SU-DHL-6 (cell line): ENCODE results near the gene KCNH1.

ENCODE experiments used
- H2AFZ ChIP-seq: fragments of 200-600 bp; sonication (generic); 2 replicates; pipeline ENCODE4 v1.6.1; 2014; ENCODE audit warnings: low read depth, mild to moderate bottlenecking, moderate library complexity, mixed read lengths, antibody characterized with exemption, low read length; ENCODE audit not compliant: severe bottlenecking
- H3F3A ChIP-seq: fragments of 200-600 bp; shearing (Covaris generic); 2 replicates; pipeline ENCODE4 v1.6.0; 2016; ENCODE audit warnings: antibody characterized with exemption, mild to moderate bottlenecking; ENCODE audit not compliant: insufficient read depth
- H3K27ac ChIP-seq: fragments of 200-600 bp; sonication (generic); 2 replicates; pipeline ENCODE4 v1.5.1; 2016; ENCODE audit warnings: low read depth, mild to moderate bottlenecking, low read length, moderate library complexity, mixed read lengths
- H3K27me3 ChIP-seq: fragments of 200-600 bp; sonication (generic), shearing (Covaris generic); 2 replicates; pipeline ENCODE4 v1.6.0; 2014; ENCODE audit warnings: mild to moderate bottlenecking, low read length
- H3K36me3 ChIP-seq: fragments of 200-600 bp; sonication (generic); 2 replicates; pipeline ENCODE4 v1.6.1; 2014; ENCODE audit warnings: mild to moderate bottlenecking, low read length, mixed read lengths
- H3K4me2 ChIP-seq: fragments of 300-600, 200-600 bp; shearing (Covaris generic), sonication (generic); 2 replicates; pipeline ENCODE4 v1.6.0; 2014; ENCODE audit warnings: low read length, low read depth, mild to moderate bottlenecking; ENCODE audit not compliant: poor library complexity, severe bottlenecking
- H3K4me3 ChIP-seq: fragments of 200-600 bp; sonication (generic); 2 replicates; pipeline ENCODE4 v1.5.1; 2014; ENCODE audit warnings: antibody characterized with exemption, low read length, mild to moderate bottlenecking, mixed read lengths; ENCODE audit not compliant: insufficient read depth, poor library complexity, severe bottlenecking
- H3K79me2 ChIP-seq: fragments of 200-600 bp; sonication (generic); 2 replicates; pipeline ENCODE4 v1.6.1; 2014; ENCODE audit warnings: mild to moderate bottlenecking, low read length, moderate library complexity; ENCODE audit not compliant: insufficient read depth
- H3K9ac ChIP-seq: fragments of 200-600 bp; sonication (generic); 2 replicates; pipeline ENCODE4 v1.7.0; 2014; ENCODE audit warnings: mild to moderate bottlenecking, low read length
- H3K9me2 ChIP-seq: fragments of 200-600 bp; sonication (generic); replicated peaks from 2 replicates; pipeline ENCODE4 v1.6.1; 2014; ENCODE audit warnings: low read length; ENCODE audit not compliant: insufficient read depth
- H3K9me3 ChIP-seq: fragments of 200-600 bp; sonication (generic); 2 replicates; pipeline ENCODE4 v1.6.1; 2014; ENCODE audit warnings: low read length, mixed read lengths; ENCODE audit not compliant: insufficient read depth
- H4K20me1 ChIP-seq: fragments of 200-600 bp; sonication (generic); 2 replicates; pipeline ENCODE4 v1.6.1; 2014; ENCODE audit warnings: low read depth, mild to moderate bottlenecking, antibody characterized with exemption, low read length, moderate library complexity, mixed read lengths
- EZH2phosphoT487 ChIP-seq: fragments of 200-600 bp; sonication (generic), shearing (Covaris generic); conservative IDR thresholded peaks from 2 replicates; pipeline ENCODE4 v1.6.1; 2018; ENCODE audit warnings: mild to moderate bottlenecking, antibody characterized with exemption, low read length, moderate library complexity, mixed read lengths
- TF ChIP-seq, protein P1 (sequence below): fragments of 200-600 bp; sonication (generic); IDR thresholded peaks from one replicate; pipeline ENCODE4 v1.5.1; 2017; ENCODE audit warnings: antibody characterized with exemption, mild to moderate bottlenecking, low read length, moderate library complexity; ENCODE audit not compliant: insufficient read depth, poor library complexity, severe bottlenecking

The KCNH1 gene

DNA sequence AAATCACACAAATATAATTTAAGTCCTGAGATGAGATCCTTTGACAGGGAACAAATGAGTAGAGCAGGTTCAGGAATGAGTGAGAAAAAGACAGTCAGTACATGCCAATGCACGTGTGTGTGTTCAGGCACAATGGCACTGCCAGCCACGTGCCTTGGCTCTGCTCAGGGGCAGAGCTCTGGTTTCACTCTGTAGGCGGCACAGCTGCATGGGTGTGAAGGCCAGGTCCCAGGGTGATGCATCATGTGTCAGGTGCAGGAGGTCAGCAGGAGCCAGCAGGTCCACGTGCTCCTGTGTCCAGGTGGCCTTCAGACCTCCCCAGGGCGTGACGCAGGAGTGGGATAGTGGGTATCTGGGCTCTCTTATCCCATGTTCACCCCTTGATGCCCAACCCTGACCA is 386.1 kb downstream of the KCNH1 start:
- no peaks in the 10 kb centered on the region for H3K9me2 ChIP-seq
- H3K27me3 ChIP-seq = no peaks in the 10 kb centered on the region
- H3K9me3 ChIP-seq = no peaks in the 10 kb centered on the region

DNA sequence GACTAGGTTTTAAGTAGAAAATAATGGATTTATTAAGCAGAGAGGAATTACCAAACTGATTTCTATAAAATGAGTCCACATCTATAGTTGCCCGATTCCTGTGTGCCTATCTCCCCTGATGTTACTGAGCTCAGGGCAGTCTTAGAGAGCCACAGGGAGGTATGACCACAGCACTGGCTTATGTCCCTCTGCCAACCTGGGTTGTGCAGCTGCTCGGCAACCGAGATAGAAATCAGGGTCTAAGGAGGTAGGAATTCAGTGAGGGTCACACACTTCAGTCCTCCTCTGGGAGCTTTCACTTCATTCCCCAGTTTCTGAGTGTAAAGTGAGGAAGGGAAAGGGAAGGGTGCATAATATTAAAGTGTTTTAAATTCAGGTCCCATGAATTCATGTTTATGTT is 386.8 kb downstream of the KCNH1 start:
- Histone ChIP-seq H3K9ac (no peak overlapping the region), H3K9me2 (no peaks in the 10 kb centered on the region), H4K20me1 (no peaks in the 10 kb centered on the region), H3K27me3 (no peaks in the 10 kb centered on the region), H3F3A (no peaks in the 10 kb centered on the region), H3K9me3 (no peaks in the 10 kb centered on the region), H3K4me2 (no peak overlapping the region), H3K79me2 (no peaks in the 10 kb centered on the region), H3K36me3 (no peaks in the 10 kb centered on the region), H3K27ac (no peak overlapping the region), H2AFZ (no peak overlapping the region), H3K4me3 (no peak overlapping the region)
- TF ChIP-seq, protein P1, sequence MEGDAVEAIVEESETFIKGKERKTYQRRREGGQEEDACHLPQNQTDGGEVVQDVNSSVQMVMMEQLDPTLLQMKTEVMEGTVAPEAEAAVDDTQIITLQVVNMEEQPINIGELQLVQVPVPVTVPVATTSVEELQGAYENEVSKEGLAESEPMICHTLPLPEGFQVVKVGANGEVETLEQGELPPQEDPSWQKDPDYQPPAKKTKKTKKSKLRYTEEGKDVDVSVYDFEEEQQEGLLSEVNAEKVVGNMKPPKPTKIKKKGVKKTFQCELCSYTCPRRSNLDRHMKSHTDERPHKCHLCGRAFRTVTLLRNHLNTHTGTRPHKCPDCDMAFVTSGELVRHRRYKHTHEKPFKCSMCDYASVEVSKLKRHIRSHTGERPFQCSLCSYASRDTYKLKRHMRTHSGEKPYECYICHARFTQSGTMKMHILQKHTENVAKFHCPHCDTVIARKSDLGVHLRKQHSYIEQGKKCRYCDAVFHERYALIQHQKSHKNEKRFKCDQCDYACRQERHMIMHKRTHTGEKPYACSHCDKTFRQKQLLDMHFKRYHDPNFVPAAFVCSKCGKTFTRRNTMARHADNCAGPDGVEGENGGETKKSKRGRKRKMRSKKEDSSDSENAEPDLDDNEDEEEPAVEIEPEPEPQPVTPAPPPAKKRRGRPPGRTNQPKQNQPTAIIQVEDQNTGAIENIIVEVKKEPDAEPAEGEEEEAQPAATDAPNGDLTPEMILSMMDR = no peak
- no peak for TF ChIP-seq EZH2phosphoT487

More for the DNA sequence above, 386.1 kb downstream of the KCNH1 start:
- TF ChIP-seq, protein P1 = no peak
- TF ChIP-seq EZH2phosphoT487 = no peak
- H4K20me1 ChIP-seq = no peaks in the 10 kb centered on the region
- no peak overlapping the region for H3K9ac ChIP-seq
- no peak overlapping the region for H2AFZ ChIP-seq
- no peaks in the 10 kb centered on the region for H3F3A ChIP-seq
- no peak overlapping the region for H3K27ac ChIP-seq
- no peak overlapping the region for H3K4me3 ChIP-seq
- no peaks in the 10 kb centered on the region for H3K79me2 ChIP-seq
- H3K4me2 ChIP-seq = no peak overlapping the region
- no peaks in the 10 kb centered on the region for H3K36me3 ChIP-seq

DNA sequence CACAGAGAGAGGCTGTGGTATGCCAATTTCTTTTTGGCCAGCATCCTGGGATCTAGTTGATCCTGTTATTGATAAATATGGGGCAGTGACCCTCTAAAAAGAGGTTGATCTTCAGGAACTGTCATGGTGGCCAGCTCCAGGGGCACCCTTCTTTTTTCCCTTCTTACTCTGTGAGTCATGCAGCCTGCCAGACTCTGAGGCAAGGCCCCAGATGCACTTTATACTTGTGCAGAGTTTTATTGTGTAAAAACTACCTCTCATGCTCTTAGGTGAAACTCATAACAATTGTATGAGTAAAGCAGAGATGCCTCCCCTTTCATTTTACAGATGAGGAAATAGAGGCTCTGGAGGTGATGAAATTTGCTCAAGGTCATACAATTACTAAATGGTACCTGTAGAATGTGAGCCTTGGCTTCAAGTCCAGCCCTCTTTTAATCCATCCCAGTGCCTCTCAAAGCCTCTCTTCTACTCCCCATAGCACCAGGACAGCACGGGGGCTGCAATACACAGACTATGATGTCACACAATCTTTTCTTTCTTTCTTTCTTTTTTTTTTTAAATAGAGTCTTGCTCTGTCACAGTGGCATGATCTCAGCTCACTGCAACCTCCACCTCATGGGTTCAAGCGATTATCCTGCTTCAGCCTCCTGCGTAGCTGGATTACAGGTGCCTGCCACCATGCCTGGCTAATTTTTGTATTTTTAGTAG is 387.8 kb downstream of the KCNH1 start:
- Histone ChIP-seq H3K27ac (no peak overlapping the region), H3K9ac (no peak overlapping the region), H3K9me2 (no peaks in the 10 kb centered on the region), H3F3A (no peaks in the 10 kb centered on the region), H2AFZ (no peak overlapping the region), H4K20me1 (no peaks in the 10 kb centered on the region), H3K27me3 (no peaks in the 10 kb centered on the region), H3K36me3 (no peaks in the 10 kb centered on the region), H3K4me2 (no peak overlapping the region), H3K79me2 (no peaks in the 10 kb centered on the region), H3K4me3 (no peak overlapping the region), H3K9me3 (no peaks in the 10 kb centered on the region)
- TF ChIP-seq EZH2phosphoT487 = no peak
- TF ChIP-seq, protein P1 = no peak
